Neural cell (in vitro differentiated cells): ENCODE measurements around the gene DOCK2.

Source experiments
- EP300 ChIP-seq: fragments of 450-650 bp; conservative IDR thresholded peaks from 2 replicates; pipeline ENCODE4 v1.6.1; 2014; ENCODE audit warnings: antibody characterized with exemption, mild to moderate bottlenecking, moderate library complexity; ENCODE audit not compliant: poor library complexity, severe bottlenecking
- EZH2 ChIP-seq: fragments of 200-600, 300-800 bp; shearing (Covaris generic), sonication (generic); IDR thresholded peaks from 2 replicates; pipeline ENCODE4 v1.6.1; 2014; ENCODE audit warnings: antibody characterized with exemption, low read length, borderline replicate concordance, mild to moderate bottlenecking; ENCODE audit not compliant: insufficient read depth, poor library complexity, severe bottlenecking
- POLR2AphosphoS5 ChIP-seq: IDR thresholded peaks from 2 replicates; pipeline ENCODE4 v1.6.1; 2012
- RAD21 ChIP-seq: fragments of 450-650 bp; conservative IDR thresholded peaks from 2 replicates; pipeline ENCODE4 v1.6.1; 2014; ENCODE audit warnings: antibody characterized with exemption, mild to moderate bottlenecking, moderate library complexity
- SMC3 ChIP-seq: fragments of 450-650 bp; conservative IDR thresholded peaks from 2 replicates; pipeline ENCODE4 v1.6.1; 2014; ENCODE audit warnings: antibody characterized with exemption, mild to moderate bottlenecking, moderate library complexity; ENCODE audit not compliant: poor library complexity
- TAF1 ChIP-seq: IDR thresholded peaks from 2 replicates; pipeline ENCODE4 v1.6.1; 2012; ENCODE audit warnings: low read depth
- TF ChIP-seq, protein P1 (sequence below): fragments of 450-650 bp; IDR thresholded peaks from 2 replicates; pipeline ENCODE4 v1.5.1; 2014; ENCODE audit warnings: antibody characterized with exemption, mild to moderate bottlenecking, moderate library complexity; ENCODE audit not compliant: poor library complexity, severe bottlenecking

GRCh38 chr5:169908864-169909263, 271.8 kb downstream of the DOCK2 start:
- no peak for TF ChIP-seq EP300
- TF ChIP-seq POLR2AphosphoS5: no peak
- TF ChIP-seq, protein P1, sequence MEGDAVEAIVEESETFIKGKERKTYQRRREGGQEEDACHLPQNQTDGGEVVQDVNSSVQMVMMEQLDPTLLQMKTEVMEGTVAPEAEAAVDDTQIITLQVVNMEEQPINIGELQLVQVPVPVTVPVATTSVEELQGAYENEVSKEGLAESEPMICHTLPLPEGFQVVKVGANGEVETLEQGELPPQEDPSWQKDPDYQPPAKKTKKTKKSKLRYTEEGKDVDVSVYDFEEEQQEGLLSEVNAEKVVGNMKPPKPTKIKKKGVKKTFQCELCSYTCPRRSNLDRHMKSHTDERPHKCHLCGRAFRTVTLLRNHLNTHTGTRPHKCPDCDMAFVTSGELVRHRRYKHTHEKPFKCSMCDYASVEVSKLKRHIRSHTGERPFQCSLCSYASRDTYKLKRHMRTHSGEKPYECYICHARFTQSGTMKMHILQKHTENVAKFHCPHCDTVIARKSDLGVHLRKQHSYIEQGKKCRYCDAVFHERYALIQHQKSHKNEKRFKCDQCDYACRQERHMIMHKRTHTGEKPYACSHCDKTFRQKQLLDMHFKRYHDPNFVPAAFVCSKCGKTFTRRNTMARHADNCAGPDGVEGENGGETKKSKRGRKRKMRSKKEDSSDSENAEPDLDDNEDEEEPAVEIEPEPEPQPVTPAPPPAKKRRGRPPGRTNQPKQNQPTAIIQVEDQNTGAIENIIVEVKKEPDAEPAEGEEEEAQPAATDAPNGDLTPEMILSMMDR: no peak
- TF ChIP-seq EZH2: no peak
- no peak for TF ChIP-seq RAD21
- no peak for TF ChIP-seq SMC3
- no peak for TF ChIP-seq TAF1
